Measurements from ENCODE around the gene AK1.

Gene AK1, protein sequence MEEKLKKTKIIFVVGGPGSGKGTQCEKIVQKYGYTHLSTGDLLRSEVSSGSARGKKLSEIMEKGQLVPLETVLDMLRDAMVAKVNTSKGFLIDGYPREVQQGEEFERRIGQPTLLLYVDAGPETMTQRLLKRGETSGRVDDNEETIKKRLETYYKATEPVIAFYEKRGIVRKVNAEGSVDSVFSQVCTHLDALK
- 7.7 to 14.0 reads per million in 2 donors for total RNA-seq

DNA sequence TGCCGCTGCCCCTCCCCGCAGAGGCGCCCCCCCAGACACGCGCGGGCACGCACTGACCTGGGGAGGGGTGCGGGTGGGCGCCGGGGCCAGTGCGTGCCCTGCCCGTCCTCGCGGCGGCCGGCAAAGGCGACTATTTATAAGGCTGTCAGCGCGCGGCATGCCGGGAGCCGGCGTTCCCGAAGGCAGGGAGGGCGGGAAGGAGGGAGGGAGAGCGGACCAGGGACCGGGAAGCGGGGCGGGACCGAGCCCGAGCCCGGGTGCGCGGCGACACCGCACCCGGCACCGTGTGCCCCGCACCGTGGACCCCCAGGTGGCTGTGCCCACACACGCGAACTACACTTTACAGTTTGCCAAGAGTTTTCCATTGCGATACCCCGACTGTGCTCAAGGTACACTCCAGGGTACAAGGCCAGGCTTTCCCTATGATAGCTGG is at the start of gene AK1:
AK1 (minus strand) TSS at position 110 of the 433 bp plus-strand sequence. CDS start 3,058 bp downstream, outside the sequence.
- no peak for DNase-seq

DNA sequence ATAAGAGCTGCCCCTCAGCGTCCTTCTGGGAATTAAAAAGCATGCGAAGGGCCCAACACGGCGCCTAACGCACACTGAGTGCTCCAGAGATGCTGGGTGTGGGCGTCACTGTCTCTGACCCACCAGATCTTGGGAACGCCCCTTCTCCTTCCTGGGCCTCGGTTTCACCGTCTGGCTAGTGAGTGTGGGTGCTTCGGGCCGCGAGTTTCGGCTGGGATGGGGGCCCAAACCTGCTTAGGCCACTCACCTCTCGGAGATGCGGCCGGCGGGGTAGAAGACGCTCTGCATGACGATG is 49.4 kb upstream of the AK1 start:
- no peak for DNase-seq

DNA sequence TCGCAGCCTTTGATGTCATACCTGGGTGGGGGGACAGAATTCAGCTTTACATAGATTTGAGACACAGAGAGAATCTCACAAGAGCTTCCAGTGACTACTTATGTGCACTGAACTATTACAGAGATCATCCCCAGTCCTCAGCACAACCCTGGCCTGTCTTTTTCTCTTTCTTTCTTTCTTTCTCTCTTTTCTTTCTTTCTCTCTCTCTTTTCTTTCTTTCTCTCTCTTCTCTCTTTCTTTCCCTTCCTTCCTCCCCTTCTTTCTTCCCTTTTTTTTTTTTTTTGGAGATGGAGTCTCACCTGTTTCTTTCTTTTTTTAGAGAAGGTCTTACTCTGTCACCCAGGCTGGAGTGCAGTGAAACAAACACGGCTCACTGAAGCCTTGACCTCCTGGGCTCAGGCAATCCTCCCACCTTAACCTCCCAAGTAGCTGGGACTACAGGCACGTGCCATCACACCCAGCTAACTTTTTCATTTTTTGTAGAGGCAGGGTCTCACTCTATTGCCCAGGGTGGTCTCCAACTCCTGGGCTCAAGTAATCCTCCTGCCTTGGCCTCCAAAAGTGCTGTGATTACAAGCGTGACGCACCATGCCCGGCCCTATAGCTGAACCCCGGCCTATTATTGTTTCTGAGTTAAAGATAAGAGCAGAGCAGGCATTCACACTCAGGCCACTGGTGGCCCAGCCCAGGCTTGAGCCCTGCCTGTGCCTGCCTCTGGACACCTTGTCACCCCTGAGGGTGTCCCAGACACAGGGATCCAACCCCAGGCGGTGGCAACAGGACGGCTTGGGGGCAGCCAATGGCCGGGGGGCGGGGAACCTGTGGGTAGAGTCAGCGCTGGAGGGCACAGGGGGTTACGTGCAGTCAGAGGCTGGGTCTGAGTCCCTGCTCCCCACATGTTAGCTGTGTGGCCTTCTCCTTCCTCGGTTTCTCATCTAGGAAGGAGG is 48.8 kb upstream of the AK1 start:
- no peak for DNase-seq

DNA sequence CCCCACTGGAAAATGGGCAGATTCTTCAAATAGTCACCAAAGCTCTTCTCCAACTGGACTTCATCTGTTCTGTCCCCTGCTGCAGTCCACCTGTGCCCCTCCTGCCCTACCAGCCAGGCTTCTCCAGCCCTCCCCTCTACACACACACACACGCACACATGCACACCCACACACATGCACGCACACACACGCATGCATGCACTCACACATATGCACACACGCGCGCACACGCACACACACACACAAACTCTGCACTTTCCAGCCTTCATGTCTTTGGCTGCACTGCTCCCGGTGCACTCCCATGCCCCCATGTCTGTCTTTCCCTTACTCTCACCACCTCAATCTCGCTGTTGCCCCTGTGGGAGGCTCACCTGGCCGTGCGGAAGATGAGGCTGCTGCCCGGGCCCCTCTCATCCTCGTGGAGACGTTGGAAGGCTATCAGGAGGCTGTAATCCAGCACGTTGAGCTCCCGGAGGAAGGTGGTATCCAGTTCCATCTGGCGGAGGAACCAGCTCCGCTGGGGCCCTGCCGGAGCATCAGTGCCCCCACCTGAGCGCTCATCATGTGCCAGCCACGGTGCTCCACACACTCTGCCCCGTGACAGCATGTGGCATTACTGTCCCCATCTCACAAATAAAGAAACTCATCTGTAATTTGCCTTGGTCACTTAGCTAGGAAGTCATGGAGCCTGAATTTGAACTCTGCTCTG is 47.4 kb upstream of the AK1 start:
- no peak for DNase-seq

DNA sequence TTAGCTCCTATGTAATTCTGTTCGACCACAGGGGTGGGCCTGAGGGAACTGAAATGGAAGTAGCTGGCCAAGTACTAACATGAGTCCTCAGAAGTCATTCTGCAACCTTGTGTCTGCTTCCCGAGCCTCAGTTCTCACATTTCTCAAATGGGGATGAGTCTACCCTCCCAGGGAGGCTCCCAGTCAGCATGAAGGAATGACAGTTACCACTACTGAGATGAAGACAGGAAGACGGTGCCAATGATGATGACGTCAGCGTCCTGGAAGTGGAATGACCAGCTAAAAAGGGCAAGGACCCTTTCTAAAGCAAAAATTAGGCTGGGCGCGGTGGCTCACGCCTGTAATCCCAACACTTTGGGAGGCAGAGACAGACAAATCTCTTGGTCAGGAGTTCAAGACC is 46.3 kb upstream of the AK1 start:
- DNase-seq = no peak

DNA sequence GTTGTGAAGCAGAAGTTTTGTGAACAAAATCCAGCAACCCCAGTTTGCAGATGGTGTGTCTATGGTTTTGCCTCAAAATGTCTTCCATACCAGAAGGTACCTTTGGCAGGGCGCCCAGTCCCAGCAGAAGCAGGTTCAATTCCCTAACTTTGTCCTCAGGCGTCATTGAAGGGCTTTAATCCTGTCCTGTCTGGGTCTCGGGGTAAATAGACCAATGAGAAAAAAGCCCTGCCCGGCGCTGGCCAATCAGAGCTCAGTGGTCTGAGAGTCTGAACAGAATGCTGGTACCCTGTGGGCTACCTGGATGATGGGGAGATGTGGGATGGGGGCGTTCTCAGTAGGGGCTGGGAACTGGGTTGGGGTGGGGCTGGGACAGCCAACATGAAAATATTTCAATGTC is 45.6 kb upstream of the AK1 start:
- DNase-seq = no peak

DNA sequence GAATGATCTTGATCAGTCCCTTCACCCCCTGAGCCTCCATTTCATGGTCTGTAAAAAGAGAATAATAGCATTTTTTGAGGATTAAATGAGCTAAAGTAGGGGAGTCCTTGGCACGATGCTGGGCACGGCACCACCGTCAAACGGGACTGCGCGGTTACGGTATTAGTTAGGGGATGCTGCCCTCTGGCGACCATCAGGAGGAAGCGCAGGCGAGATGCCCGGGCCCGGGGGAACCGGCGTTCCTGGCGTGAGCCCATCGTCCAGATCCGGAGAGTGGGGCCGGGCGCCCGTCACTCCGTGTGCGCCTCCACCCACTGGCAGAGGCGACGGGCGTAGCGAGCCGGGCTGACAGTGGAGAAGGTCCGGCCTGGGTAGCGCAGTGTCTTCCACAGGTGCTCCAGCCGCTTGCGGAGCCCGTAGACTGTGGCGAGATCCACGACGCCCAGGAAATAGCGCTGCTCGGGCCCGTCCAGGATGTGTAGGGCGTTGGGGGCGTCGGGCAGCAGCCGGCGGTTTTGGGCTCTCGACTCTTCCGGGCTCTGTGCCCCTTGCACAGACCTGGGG is 44.2 kb upstream of the AK1 start:
- DNase-seq = peak; percentile 59 to 74 (median 67)

DNA sequence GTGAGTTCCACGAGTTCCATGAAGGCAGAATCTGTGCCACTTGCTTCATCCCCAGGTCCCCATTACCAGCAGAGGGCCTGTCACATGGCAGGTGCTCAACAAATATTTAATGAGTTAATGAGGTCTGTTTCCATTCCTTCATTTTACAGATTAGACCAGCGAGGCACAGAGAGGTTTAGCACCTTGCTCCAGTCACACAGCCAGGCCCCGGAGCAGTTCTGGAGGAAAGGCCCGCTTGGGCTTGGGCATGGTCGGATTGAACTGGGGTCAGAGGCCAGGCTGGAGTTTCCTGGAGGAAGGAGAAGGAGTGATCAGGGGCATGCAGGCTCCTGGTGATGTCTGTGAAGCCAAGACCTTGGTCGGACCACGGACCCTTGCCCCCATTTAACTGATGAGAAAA is 43.3 kb upstream of the AK1 start:
- no peak for DNase-seq

DNA sequence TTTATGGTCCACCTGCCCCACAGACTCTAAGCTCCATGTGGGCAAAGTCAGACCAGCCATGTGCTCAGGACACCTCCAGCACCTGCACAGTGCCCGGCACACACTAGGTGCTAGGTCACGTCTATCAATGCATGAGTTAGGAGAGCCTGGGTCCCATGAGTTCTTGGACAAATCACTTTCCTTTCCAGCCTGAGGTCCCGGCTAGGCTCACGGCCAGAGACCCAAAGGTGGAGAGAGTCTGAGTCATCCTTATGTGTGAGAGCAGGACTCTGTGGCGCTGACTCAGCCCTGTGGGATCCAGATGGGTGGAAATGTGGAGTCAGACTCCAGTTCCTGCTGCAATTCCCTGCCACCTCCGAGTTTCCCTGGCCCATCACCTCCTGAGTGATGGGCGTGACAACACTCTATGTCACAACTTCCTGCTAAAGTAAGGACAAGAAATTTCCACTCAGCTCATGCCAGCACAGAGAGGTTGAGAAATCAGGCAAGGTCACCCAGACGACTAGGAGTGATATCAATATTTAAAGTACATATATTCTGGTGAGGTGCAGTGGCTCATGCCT is 41.9 kb upstream of the AK1 start:
- DNase-seq = no peak

DNA sequence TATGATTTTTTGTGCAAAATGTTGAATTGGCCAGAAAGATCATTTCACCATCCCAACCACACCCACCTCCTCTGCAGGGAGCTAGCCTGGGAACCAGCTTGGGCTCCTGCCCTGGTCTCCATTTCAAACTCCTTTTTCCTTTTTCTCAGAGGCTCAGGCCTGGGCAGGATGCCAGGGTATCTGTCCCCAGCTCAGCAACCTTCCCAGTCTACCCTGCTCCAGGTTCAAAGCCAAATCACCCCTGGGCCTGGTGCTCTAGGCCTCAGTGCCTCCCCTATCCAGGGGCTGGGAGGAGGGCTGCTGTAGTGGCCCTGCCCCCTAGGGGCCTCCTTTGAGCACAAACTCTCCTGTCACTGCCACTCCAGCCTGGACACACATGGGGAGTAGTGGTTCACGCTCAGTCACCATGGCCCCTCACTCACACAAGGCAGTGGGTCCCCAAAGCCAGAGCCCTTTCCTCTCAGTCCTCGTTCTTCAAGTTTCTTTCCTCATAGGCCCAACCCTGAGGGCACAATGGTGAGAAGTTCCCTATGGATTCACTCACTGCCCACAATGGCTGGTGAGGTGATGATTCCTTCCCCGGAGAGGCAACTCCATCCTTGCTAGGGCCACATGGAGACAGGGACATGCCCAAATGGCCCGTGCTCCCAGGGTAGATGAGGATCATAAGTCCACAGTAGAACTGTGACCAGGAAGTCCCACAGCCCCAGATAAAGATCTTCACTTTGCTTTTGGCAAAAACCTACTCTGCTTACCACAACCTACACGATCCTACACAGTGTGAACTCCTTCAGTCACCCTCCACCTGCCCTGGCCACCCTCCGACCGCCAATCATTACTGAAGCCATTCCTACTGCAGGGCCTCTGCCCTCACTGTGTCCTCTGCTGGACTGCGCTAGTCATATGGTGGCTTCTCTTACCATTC is 41.0 kb upstream of the AK1 start:
- DNase-seq = no peak

DNA sequence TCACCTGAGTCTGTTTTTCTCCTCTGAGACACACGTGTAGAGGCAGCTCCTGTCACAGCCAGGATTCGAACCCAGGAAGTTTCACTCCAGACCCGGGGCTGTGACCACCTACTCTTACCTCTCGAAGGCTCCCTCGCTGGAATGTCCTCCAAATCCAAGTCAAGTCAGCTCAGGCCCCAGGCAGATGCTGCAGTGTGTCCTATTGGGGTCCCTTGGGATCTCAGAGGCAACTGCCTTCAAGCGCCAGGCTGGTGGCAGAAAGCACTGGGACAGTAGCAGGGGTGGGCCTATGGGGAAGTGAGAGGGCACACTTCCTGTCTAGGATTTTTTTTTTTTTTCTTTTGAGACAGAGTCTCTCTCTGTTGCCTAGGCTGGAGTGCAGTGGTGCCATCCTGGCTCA is 40.1 kb upstream of the AK1 start:
- DNase-seq = no peak

DNA sequence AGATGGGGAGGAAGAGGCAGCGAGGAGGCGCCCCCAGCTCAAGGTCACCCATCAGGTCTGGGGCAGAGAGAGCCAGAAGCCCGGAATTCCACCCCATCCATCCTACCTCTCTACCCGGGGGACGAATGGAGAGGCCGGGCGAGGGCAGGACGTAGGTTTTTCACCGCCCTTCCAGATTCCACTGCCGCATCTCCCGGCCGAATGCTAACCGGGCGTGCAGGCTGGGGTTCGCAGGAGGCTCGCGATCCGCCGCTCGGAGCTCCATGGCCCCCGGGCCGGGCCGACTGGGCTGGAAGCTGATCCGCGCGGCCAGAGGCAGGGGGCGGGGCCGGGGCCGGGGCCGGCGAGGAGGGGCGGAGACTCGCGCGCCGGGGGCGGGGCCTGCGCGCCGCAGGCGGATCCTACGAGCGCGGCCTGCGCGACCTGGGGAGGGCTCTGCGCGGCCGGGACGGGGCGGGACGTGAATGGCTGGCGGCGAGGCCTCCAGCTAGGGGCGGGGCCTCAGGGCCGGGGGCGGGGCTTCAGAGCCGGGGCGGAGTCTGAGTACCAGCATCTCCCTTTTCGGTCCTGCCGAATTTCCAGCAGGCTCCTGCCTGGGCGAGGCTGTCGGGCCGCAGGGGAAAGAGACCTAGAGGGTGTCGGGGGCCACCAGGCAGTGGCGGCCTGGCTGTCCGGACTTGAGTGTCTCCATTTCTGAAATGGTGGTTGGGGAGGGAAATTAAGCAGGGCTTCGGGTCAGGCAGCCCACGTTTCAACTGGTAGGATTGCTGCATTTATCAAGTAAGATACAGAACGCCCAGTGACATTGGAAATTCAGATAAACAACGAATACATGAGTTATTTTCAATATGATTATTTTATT is 39.5 kb upstream of the AK1 start, which contains the start of gene ST6GALNAC4:
ST6GALNAC4 (minus strand) TSS at position 322 of the 862 bp plus-strand sequence. CDS start 622 bp downstream, outside the sequence.
- DNase-seq = peak; percentile 87 to 96 (median 94)

DNA sequence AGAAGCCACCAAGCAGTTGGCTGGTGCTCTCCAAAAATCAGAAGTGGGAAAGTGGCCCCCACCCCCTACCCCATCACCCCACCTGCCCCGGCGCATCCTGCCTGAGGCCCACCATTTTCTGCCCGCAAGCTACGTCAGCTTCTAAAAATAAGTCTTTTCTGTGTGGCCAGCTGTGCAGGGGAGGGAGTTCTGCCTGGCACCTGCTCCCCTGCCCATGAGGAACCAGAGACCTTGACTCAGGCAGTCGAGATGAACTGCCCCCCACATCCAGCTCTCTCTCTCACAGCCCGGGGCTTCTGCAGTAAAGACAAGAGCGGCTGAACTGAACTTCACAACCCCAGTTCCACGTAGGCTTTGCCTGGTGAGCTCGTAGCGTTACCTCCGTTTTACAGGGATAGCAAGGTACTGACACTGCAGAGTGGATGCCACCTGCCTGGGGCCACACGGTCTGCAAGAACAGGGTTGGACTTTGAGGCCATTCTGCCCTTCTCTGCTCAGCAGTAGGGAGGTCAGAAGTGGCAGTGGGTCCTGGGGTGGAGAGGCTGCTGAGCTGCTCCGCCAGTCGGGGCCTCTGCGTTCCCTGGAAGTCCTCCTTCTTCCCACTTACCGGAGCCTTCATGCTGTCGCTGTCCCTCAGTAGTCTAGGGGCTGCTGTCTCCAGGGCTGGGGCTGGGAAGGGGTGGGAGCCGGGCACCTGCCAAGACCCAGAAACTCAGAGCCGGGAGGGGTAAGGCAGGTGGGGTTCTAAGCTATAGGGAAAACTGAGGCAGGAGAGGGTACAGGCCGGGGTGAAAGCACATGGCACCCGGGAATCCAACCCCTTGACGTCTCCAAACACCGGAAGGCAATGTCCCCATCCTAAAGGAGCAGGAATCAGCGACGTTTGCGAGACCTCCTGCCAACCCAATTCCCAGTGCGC is 38.6 kb upstream of the AK1 start:
- DNase-seq = peak in 1 of 5 experiments; percentile 58

DNA sequence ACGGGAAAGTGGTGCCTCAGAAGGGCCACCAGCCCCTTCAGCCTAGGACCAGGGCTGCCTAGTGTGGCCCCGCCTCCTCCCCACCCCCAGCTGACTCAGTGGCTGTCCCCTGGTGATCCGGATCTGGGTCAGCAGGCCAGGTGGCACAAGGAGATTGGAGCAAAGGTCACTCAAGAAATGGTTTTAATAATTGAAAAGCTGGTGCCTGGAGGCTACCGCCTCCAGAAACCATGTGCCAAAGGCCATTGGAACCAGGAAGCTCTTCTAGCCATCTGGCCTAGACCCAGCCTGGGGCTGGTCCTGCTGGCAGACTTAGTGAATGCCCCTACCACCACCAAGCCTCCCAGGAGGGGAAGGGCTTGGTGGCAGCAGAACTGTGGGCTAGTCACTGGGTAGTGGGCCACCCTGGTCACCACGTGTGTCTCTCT is 37.9 kb upstream of the AK1 start:
- no peak for DNase-seq

DNA sequence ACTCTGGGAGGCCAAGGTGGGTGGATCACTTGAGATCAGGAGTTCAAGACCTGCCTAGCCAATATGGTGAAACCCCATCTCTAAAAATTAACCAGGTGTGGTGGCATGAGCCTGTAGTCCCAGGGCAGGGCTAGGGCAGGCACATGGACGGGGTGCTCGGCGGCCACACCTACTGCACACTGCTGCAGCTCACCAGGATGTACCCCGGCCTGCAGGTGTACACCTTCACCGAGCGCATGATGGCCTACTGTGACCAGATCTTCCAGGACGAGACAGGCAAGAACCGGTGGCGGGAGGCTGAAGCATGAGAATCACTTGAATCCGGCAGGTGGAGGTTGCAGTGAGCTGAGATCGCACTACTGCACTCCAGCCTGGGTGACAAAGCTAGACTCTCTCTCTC is 36.2 kb upstream of the AK1 start:
- no peak for DNase-seq

DNA sequence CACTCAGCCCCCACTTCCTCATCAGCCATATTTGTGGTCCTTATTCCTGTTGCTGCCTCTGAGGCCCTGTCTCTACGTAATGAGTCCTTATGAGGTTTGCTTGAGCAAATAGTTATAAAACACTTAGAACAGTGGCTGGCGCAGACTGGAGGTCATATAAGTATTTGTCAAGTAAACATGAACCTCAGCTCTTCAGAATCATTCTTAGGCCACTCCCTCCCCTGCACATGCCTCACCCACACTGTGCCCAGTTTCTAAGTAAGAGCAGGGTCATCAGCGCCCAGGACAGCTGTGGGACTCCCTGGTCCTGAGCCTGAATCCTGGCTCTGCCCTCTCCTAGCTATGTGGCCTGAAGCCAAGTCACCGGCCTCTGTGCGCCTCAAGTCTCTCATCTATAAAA is 35.4 kb upstream of the AK1 start:
- no peak for DNase-seq

DNA sequence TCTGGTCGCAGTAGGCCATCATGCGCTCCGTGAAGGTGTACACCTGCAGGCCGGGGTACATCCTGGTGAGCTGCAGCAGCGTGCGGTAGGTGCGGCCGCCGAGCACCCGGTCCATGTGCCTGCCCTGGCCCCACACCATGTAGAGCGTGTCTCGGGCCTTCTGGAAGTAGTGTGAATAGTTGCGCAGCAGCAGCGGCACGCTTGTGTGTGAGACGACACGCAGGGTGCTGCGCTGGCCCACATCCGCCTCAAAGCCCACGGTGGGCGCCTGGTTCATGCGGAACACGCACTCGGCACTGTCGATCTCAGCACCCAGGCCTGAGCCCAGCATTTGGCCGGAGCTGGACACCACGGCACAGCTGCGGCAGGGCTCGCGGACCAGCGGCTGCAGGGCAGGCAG is 34.8 kb upstream of the AK1 start:
- no peak for DNase-seq

DNA sequence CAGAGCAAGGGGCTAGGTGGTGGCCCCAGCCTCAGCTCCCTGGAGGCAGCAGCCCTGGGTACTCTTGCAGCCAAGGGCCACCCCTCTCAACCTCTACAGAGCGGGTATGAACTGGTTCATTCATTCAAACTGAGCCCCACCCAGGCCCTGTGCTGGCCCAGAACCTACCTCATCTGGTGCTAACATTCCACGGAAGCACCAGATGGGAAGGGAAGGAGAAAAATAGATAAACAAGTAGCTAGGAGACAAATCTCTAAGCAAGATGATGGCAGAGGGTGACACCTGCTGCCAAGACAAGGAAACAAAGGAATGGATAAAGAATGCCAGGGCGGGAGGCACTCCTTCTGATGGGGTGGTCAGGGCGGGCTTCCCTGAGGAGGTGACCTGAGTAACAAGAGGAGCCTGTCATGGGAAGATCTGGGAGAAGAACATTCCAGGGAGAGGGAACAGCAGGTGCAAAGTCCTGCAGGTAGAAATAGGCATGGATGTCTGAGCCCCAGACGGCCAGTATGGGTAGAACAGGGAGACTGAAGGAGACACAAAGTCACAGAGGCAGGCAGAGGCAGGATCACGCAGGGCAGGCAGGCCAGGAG is 33.2 kb upstream of the AK1 start:
- DNase-seq = no peak

DNA sequence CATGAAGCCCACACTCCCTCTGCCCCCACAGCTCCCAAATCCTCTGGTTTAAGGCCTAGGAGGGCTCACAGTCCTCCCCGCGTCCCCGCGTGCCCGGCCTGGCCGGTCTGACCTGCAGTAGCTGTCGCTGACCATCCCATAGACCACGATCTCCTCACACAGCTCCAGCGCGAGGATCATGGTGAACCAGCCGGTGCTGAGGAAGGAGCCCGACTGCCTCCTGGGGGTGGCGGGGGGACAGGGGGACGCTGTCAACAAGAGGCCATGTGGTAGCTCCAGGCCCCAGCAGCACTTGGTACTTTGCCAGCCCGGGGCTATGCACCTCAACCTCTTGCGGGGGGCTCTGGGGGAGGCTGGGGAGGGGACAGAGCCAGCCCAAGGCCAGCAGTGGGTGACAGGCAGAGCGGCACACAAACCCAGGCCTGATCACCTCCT is 32.4 kb upstream of the AK1 start:
- DNase-seq = no peak

All from T-helper 2 cell (primary cell).